Naive thymus-derived CD4-positive, alpha-beta T cell (primary cell): Measurements from ENCODE around the gene CCDC71L. TPM values are rescaled to one million over a fixed set of nuclear protein-coding genes. Genes with fewer than 3 reads are reported as not detected.

ENCODE experiments used
- ATAC-seq: fragments of 150-1000 bp; cut with Tn5 transposase; 2 replicates; pipeline ENCODE4 v1.10.0; 2021; ENCODE audit warnings: mild to moderate bottlenecking, moderate library complexity
- CTCF ChIA-PET: fragments of 350-600 bp; sonication (Branson Sonifier 250); formaldehyde crosslinking; loops from one replicate; lab custom pipeline; 2021; ENCODE audit warnings: antibody characterized with exemption; lab: Charles Lee
- POLR2A ChIA-PET: fragments of 350-600 bp; sonication (Branson Sonifier 250); formaldehyde crosslinking; loops from one replicate; lab custom pipeline; 2021; ENCODE audit warnings: antibody characterized with exemption, inconsistent platforms; lab: Charles Lee
- DNase-seq, 9 donors: peaks; one replicate each; pipeline versions ENCODE4 v3.0.0 to v3.0.0-alpha.2; 2020 to 2022; ENCODE audit warnings: mixed read lengths in 1 of 9
- H3K27ac ChIP-seq: one replicate; pipeline ENCODE4 v1.7.0; 2013; ENCODE audit warnings: mild to moderate bottlenecking, low read depth, low read length, moderate library complexity
- H3K27me3 ChIP-seq, 2 donors: one replicate each; pipeline ENCODE4 v1.7.0; 2013; ENCODE audit warnings: low read length in 2 of 2, mild to moderate bottlenecking in 2 of 2, moderate library complexity in 2 of 2; ENCODE audit not compliant: control insufficient read depth in 2 of 2, insufficient read depth in 2 of 2
- H3K36me3 ChIP-seq, 3 experiments: 1 replicate in 2 of 3; 2 replicates in 1 of 3; pipeline ENCODE4 v1.7.0; 2013; ENCODE audit warnings: low read length in 3 of 3, mild to moderate bottlenecking in 3 of 3, moderate library complexity in 1 of 3; ENCODE audit not compliant: insufficient read depth in 3 of 3, control insufficient read depth in 2 of 3
- H3K4me1 ChIP-seq, 2 donors: one replicate each; pipeline ENCODE4 v1.7.0; 2013; ENCODE audit warnings: low read length in 2 of 2, mild to moderate bottlenecking in 2 of 2, moderate library complexity in 1 of 2; ENCODE audit not compliant: control insufficient read depth in 2 of 2, insufficient read depth in 2 of 2
- H3K4me3 ChIP-seq: 2 replicates; pipeline ENCODE4 v1.7.0; 2013; ENCODE audit warnings: mild to moderate bottlenecking, low read length
- H3K9me3 ChIP-seq, 3 experiments: 1 replicate in 2 of 3; 2 replicates in 1 of 3; pipeline ENCODE4 v1.7.0; 2013; ENCODE audit warnings: low read length in 3 of 3; ENCODE audit not compliant: control insufficient read depth in 2 of 3
- H3K27ac Mint-ChIP-seq, 9 donors: one replicate each; pipeline ENCODE4 v1.8.0; 2020 to 2022; ENCODE audit warnings: mixed read lengths in 9 of 9, mild to moderate bottlenecking in 8 of 9, moderate library complexity in 5 of 9, inconsistent platforms in 2 of 9
- H3K27me3 Mint-ChIP-seq, 5 donors: one replicate each; pipeline ENCODE4 v1.8.0; 2021 to 2022; ENCODE audit warnings: mixed read lengths in 5 of 5, mild to moderate bottlenecking in 1 of 5
- H3K36me3 Mint-ChIP-seq, 5 donors: one replicate each; pipeline ENCODE4 v1.8.0; 2020 to 2022; ENCODE audit warnings: mixed read lengths in 5 of 5, mild to moderate bottlenecking in 3 of 5, inconsistent platforms in 1 of 5
- H3K4me1 Mint-ChIP-seq, 7 donors: one replicate each; pipeline ENCODE4 v1.8.0; 2020 to 2022; ENCODE audit warnings: mixed read lengths in 7 of 7, mild to moderate bottlenecking in 3 of 7, inconsistent platforms in 1 of 7
- H3K4me3 Mint-ChIP-seq, 10 donors: one replicate each; pipeline ENCODE4 v1.8.0; 2020 to 2022; ENCODE audit warnings: mild to moderate bottlenecking in 10 of 10, mixed read lengths in 10 of 10, moderate library complexity in 6 of 10, inconsistent platforms in 2 of 10
- H3K9me3 Mint-ChIP-seq, 11 donors: one replicate each; pipeline ENCODE4 v1.8.0; 2020 to 2022; ENCODE audit warnings: mixed read lengths in 11 of 11, mild to moderate bottlenecking in 4 of 11, inconsistent platforms in 1 of 11, moderate library complexity in 1 of 11
- intact Hi-C, 2 donors: fragments of 100-400 bp; cut with micrococcal nuclease; formaldehyde crosslinking; loops; one replicate each; pipeline ENCODE4 v1.15.1; 2023
- polyA plus RNA-seq, 2 donors: library from polyadenylated mRNA; unstranded; fragments of 300-500 nt; fragmentation: Illumina TruSeq; gene quantifications; one replicate each; pipeline ENCODE4 v1.2.3, GENCODE V29; 2021
- total RNA-seq, 6 experiments: library from RNA in 5 of 6; stranded (reverse) in 5 of 6; gene quantifications; 1 replicate in 5 of 6; 2 replicates in 1 of 6; pipeline ENCODE4 v1.2.3 and lab custom pipeline; 2021 to 2026

Gene CCDC71L
- total and polyA plus RNA-seq, 7 experiments from 2014 or later: 2.5 to 14.6 (median 12.0) TPM

DNA sequence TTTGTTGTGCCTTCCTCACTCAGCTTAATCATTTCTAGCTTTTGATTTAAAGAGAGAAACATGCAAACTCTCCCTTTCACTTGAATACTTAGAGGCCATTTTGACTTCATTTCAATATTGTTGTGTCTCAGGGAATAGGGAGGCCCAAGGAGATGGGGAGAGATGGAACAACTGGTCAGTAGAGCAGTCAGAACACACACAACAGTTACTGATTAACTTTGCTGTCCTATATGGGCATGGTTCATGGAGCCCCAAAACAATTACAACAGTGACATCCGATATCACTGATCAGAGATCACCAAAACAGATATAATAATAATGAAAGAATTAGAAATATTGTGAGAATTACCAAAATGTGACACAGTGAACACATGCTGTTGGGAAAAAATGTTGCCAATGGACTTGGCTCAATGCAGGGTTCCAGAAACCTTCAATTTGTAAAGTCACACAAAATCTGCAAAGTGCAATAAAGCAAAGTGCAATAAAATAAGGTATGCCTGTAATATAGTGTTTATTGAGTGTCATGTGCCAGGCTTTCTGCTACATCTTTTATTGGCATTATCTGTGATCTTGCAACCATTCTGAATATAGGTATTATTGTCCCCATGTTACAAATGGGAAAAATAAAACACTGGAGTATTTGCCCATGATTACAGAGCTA, 38.2 kb downstream of the CCDC71L start:
- H3K9me3 ChIP-seq: peaks cover 0 to 6% (median 0%) of the 10 kb centered on the region in 3 experiments
- Mint-ChIP-seq H3K9me3 (peaks cover 0 to 17% (median 6%) of the 10 kb centered on the region in 11 donors), H3K4me1 (peaks cover 0 to 7% (median 0%) of the 10 kb centered on the region in 7 donors), H3K4me3 (no peak overlapping the region), H3K27me3 (peaks cover 0 to 17% (median 4%) of the 10 kb centered on the region in 5 donors), H3K27ac (no peak overlapping the region), H3K36me3 (no peaks in the 10 kb centered on the region)
- ATAC-seq: no peak
- H3K4me1 ChIP-seq: no peaks in the 10 kb centered on the region
- no peak overlapping the region for H3K27ac ChIP-seq
- CTCF ChIA-PET: no interaction called here
- H3K36me3 ChIP-seq: no peaks in the 10 kb centered on the region
- intact Hi-C loops: no loop called here
- DNase-seq: no peak
- H3K27me3 ChIP-seq: no peaks in the 10 kb centered on the region
- POLR2A ChIA-PET: no interaction called here
- no peak overlapping the region for H3K4me3 ChIP-seq

DNA sequence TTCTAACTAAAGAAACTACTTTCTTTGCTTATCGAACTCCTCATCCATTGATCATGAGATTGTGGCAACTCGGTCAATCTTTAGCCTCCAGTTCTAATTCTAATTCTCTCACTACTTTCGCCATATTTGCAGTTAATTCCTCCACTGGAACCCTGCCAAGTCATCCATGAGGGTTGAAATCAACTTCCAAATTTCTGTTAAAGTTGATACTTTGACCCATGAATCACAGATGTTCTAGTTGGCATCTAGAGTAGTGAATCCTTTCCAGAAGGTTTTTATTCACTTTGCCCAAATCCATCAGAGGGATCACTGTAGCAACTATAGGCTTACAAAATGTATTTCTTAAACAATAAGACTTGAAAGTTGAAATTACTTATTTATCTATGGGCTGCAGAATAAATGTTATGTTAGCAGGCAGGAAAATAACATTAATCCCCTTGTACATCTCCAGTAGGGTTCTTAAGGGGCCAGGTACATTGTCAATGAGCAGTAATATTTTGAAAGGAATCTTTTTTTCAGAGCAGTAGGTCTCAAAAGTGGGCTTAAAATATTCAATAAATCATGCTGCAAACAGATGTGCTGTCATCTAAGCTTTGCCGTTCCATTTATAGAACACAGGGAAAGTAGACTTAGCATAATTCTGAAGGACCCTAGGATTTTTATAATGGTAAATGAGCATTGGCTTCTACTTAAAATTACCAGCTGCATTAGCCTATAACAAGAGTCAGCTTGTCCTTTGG, 39.4 kb downstream of the CCDC71L start:
- H3K4me1 ChIP-seq: no peaks in the 10 kb centered on the region
- H3K4me3 ChIP-seq: no peak overlapping the region
- DNase-seq (no peak), ATAC-seq (no peak)
- Mint-ChIP-seq H3K27ac (no peak overlapping the region), H3K27me3 (peaks cover 0 to 21% (median 2%) of the 10 kb centered on the region in 5 donors), H3K36me3 (no peaks in the 10 kb centered on the region), H3K9me3 (peaks cover 0 to 17% (median 6%) of the 10 kb centered on the region in 11 donors), H3K4me3 (no peak overlapping the region), H3K4me1 (peaks cover 0 to 7% (median 0%) of the 10 kb centered on the region in 7 donors)
- H3K9me3 ChIP-seq: peaks cover 0 to 6% (median 0%) of the 10 kb centered on the region in 3 experiments
- CTCF ChIA-PET: interaction anchor here (0.6 kb wide), 1 partner anchor 586 kb away, joined by 3 read pairs; no protein-coding TSS in a partner anchor
- POLR2A ChIA-PET: no interaction called here
- H3K27ac ChIP-seq: no peak overlapping the region
- intact Hi-C loops: no loop called here
- H3K27me3 ChIP-seq: no peaks in the 10 kb centered on the region
- H3K36me3 ChIP-seq: no peaks in the 10 kb centered on the region

DNA sequence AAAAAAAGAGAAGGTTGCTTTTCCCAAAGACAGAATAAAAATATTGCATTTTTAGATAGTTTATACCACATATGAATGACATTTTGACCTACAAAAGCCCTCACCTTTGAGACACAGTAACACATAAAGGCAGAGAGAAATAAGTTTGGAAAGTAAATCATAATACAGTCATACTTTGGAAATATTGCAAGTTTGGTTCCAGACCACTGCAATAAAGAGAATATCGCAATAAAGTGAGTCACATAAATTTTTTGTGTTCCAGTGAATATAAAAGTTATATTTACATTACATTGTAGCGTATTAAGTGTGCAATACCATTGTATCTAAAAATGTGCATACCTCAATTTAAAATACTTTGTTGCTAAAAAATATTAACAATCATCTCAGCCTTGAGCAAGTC, 40.3 kb downstream of the CCDC71L start:
- DNase-seq: no peak
- H3K4me1 ChIP-seq: no peaks in the 10 kb centered on the region
- ChIA-PET POLR2A (no interaction called here), CTCF (no interaction called here)
- peaks cover 0 to 6% (median 0%) of the 10 kb centered on the region in 3 experiments for H3K9me3 ChIP-seq
- H3K4me3 ChIP-seq: no peak overlapping the region
- ATAC-seq: no peak
- no peak overlapping the region for H3K27ac ChIP-seq
- peaks cover 0 to 17% (median 6%) of the 10 kb centered on the region in 11 donors for H3K9me3 Mint-ChIP-seq
- no peaks in the 10 kb centered on the region for H3K27me3 ChIP-seq
- H3K27me3 Mint-ChIP-seq: peaks cover 0 to 17% (median 2%) of the 10 kb centered on the region in 5 donors
- no peaks in the 10 kb centered on the region for H3K36me3 ChIP-seq
- no peaks in the 10 kb centered on the region for H3K36me3 Mint-ChIP-seq
- H3K27ac Mint-ChIP-seq: no peak overlapping the region
- no peak overlapping the region for H3K4me3 Mint-ChIP-seq
- intact Hi-C loops: no loop called here
- H3K4me1 Mint-ChIP-seq: peaks cover 0 to 4% (median 0%) of the 10 kb centered on the region in 7 donors

DNA sequence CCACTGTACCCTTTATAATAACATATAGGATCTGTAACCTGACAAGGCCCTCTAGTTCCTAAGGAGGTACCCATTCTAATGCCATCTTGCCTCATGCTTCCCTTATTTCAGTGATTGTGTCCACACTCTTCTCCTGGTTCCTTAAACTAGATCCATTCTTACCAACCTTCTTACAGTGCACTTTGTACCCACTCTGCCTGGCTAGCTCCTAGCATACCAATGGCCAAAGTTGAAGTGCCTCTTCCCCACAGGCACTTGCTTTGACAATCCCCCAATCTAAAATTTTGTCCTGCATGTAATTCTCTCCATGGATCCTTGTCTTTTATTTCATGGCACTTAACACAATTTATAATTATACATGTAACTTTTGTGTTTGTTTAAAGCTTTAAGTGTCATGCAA, 40.9 kb downstream of the CCDC71L start:
- ATAC-seq (no peak), DNase-seq (no peak)
- Mint-ChIP-seq H3K36me3 (no peaks in the 10 kb centered on the region), H3K9me3 (peaks cover 0 to 17% (median 6%) of the 10 kb centered on the region in 11 donors), H3K4me1 (no peaks in the 10 kb centered on the region), H3K4me3 (no peak overlapping the region), H3K27me3 (peaks cover 0 to 13% (median 2%) of the 10 kb centered on the region in 5 donors), H3K27ac (no peak overlapping the region)
- ChIA-PET POLR2A (no interaction called here), CTCF (no interaction called here)
- Histone ChIP-seq H3K27me3 (no peaks in the 10 kb centered on the region), H3K36me3 (no peaks in the 10 kb centered on the region), H3K4me3 (no peak overlapping the region), H3K4me1 (no peaks in the 10 kb centered on the region), H3K9me3 (peaks cover 0 to 6% (median 0%) of the 10 kb centered on the region in 3 experiments), H3K27ac (no peak overlapping the region)
- intact Hi-C loops: no loop called here

DNA sequence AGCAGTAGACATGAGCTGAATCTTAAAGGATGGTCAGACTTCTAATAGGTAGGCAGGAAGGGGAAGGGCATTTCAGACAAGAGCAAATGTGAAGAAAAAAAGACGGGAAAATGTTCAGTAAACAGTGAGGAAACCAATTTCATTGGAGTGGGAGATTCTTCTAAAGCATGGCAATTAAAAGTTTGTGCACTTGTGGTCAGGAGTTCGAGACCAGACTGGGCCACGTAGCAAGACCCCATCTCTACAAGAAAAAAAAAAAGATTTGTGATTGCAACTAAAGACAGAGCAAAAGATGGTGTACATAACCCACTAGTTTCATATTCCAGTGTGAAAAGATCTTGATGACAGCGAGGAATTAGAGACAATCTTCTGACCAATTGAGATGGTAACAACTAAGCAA, 41.7 kb downstream of the CCDC71L start:
- no peaks in the 10 kb centered on the region for H3K4me1 ChIP-seq
- H3K4me3 ChIP-seq: no peak overlapping the region
- H3K9me3 ChIP-seq: peaks cover 0 to 6% (median 0%) of the 10 kb centered on the region in 3 experiments
- DNase-seq (no peak), ATAC-seq (no peak)
- no peak overlapping the region for H3K27ac ChIP-seq
- Mint-ChIP-seq H3K9me3 (peaks cover 0 to 17% (median 8%) of the 10 kb centered on the region in 11 donors), H3K4me3 (no peak overlapping the region), H3K27ac (no peak overlapping the region), H3K36me3 (no peaks in the 10 kb centered on the region), H3K27me3 (peaks cover 0 to 12% (median 2%) of the 10 kb centered on the region in 5 donors), H3K4me1 (no peaks in the 10 kb centered on the region)
- H3K27me3 ChIP-seq: no peaks in the 10 kb centered on the region
- ChIA-PET CTCF (no interaction called here), POLR2A (no interaction called here)
- intact Hi-C loops: no loop called here
- no peaks in the 10 kb centered on the region for H3K36me3 ChIP-seq

DNA sequence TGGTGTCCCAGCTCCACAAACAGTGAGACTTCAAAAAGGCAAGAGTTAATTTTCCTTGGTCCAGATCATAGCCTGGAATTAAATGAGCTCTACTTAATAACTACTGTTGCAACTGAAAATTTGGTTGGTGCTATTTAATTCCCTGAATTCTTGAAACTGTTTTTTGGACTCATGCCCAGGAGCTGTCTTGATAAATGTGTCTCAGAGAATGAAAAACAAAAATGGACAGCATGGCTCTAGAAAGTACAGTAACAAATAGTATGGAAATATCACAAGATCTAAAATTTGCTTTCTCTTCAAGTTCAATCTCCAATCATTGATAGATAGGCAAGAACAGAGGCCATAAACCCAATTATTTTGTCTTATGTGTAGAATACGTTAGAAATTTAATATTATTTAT, 42.5 kb downstream of the CCDC71L start:
- peaks cover 0 to 6% (median 0%) of the 10 kb centered on the region in 3 experiments for H3K9me3 ChIP-seq
- no peaks in the 10 kb centered on the region for H3K36me3 ChIP-seq
- H3K4me1 ChIP-seq: no peaks in the 10 kb centered on the region
- Mint-ChIP-seq H3K9me3 (peaks cover 0 to 18% (median 8%) of the 10 kb centered on the region in 11 donors), H3K4me3 (no peak overlapping the region), H3K36me3 (no peaks in the 10 kb centered on the region), H3K27ac (no peak overlapping the region), H3K4me1 (no peaks in the 10 kb centered on the region), H3K27me3 (peaks cover 0 to 12% (median 2%) of the 10 kb centered on the region in 5 donors)
- ATAC-seq: no peak
- ChIA-PET CTCF (no interaction called here), POLR2A (no interaction called here)
- H3K27me3 ChIP-seq: no peaks in the 10 kb centered on the region
- intact Hi-C loops: no loop called here
- DNase-seq: no peak
- H3K27ac ChIP-seq: no peak overlapping the region
- no peak overlapping the region for H3K4me3 ChIP-seq
